Measurements from ENCODE around the gene TNF.
A peak's percentile ranks its signal among the peaks of the same experiment; 100 is the strongest.
"Not testable (repeated sequence)": the region's sequence is repeated elsewhere in the genome, so short reads cannot be mapped to it uniquely, and the experiment has no call there.

DNA sequence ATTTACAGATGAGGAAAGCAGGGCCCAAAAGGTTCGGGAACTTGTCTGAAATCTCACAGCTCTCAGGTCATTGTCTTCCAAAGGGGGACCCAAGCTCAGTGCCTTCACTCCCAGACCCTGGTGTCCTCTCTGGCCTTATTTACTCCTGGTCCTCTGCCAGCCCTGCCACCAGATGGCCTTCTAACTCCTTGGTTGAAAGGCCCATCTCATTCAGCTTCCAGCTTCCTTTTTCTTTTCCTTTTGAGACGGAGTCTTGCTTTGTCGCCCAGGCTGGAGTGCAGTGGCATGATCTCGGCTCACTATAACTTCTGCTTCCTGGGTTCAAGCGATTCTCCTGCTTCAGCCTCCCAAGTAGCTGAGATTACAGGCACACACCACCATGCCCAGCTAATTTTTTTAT is 24.0 kb upstream of the TNF start:
- TF ChIP-seq FEZF1 (tag by site-specific recombination; IDR thresholded peaks at IDR 0.05); MZF1 (tag by site-specific recombination; IDR thresholded peaks at IDR 0.05; ENCODE audit: borderline replicate concordance); ZNF423 (tag by site-specific recombination; IDR thresholded peaks at IDR 0.05); REST (tag by site-specific recombination; IDR thresholded peaks at IDR 0.05): not testable (repeated sequence)
- TF ChIP-seq CTCF (tag by site-specific recombination; IDR thresholded peaks at IDR 0.05): peak; percentile 76
